PC-3 (cell line): ENCODE results near the gene KDM3B. TPM values are rescaled to one million over a fixed set of nuclear protein-coding genes. Genes with fewer than 3 reads are reported as not detected.

Experiments
- ATAC-seq: fragments of 200-7000 bp; cut with Tn5 transposase; 2 replicates; pipeline ENCODE4 v1.9.1; 2020; ENCODE audit warnings: mild to moderate bottlenecking, moderate library complexity
- Bru-seq: library from RNA; stranded (reverse); fragments of 400-500 nt; gene quantifications from one replicate; lab custom pipeline; 2021; lab: Mats Ljungman, UMichigan
- BruChase-seq, 2 experiments: library from RNA; stranded (reverse); fragments of 400-500 nt; gene quantifications; one replicate each; lab custom pipeline; 2021; lab: Mats Ljungman, UMichigan
- BruUV-seq: library from RNA; stranded (reverse); fragments of 400-500 nt; replicated peaks from 2 replicates; lab custom pipeline; 2021; lab: Mats Ljungman, UMichigan
- CTCF ChIA-PET: fragments of 300-600 bp; sonication (Branson Sonifier 250); formaldehyde crosslinking; loops from one replicate; lab custom pipeline; 2022; ENCODE audit warnings: antibody characterized with exemption; lab: Charles Lee
- POLR2A ChIA-PET: fragments of 300-600 bp; sonication (Branson Sonifier 250); formaldehyde crosslinking; loops from one replicate; lab custom pipeline; 2022; ENCODE audit warnings: antibody characterized with exemption; ENCODE audit not compliant: unreplicated experiment; lab: Charles Lee
- DNase-seq: peaks from one replicate; pipeline ENCODE4 v3.0.0-alpha.2; 2015
- H2AFZ ChIP-seq: fragments of 300-600 bp; sonication (generic); 2 replicates; pipeline ENCODE4 v1.6.0; 2016; ENCODE audit warnings: antibody characterized with exemption, low read length
- H3F3A ChIP-seq: fragments of 300-600 bp; sonication (generic); one replicate; pipeline ENCODE4 v1.6.0; 2017; ENCODE audit warnings: antibody characterized with exemption, low read length, control low read depth, mild to moderate bottlenecking; ENCODE audit not compliant: unreplicated experiment
- H3K27ac ChIP-seq: fragments of 300-600 bp; sonication (generic); 2 replicates; pipeline ENCODE4 v1.5.1; 2016; ENCODE audit warnings: mild to moderate bottlenecking, low read length
- H3K27me3 ChIP-seq: fragments of 300-600 bp; sonication (generic); 2 replicates; pipeline ENCODE4 v1.6.1; 2016; ENCODE audit warnings: low read length, mixed read lengths
- H3K36me3 ChIP-seq: fragments of 300-600 bp; sonication (generic); 2 replicates; pipeline ENCODE4 v1.6.1; 2016; ENCODE audit warnings: low read depth, mixed run types, low read length, mixed read lengths
- H3K4me1 ChIP-seq: fragments of 300-600 bp; sonication (generic); 2 replicates; pipeline ENCODE4 v1.5.1; 2016; ENCODE audit warnings: low read length; ENCODE audit not compliant: insufficient read depth
- H3K4me2 ChIP-seq: fragments of 300-600 bp; sonication (generic); 2 replicates; pipeline ENCODE4 v1.6.0; 2016; ENCODE audit warnings: low read length
- H3K4me3 ChIP-seq: fragments of 300-600 bp; sonication (generic); 2 replicates; pipeline ENCODE4 v1.5.1; 2016; ENCODE audit warnings: mild to moderate bottlenecking, low read length, mixed read lengths
- H3K79me2 ChIP-seq: fragments of 300-600 bp; sonication (generic); 2 replicates; pipeline ENCODE4 v1.6.1; 2017; ENCODE audit warnings: low read length, mixed read lengths
- H3K9ac ChIP-seq: fragments of 300-600 bp; sonication (generic); 2 replicates; pipeline ENCODE4 v1.6.0; 2016; ENCODE audit warnings: mild to moderate bottlenecking, low read length
- H3K9me2 ChIP-seq: fragments of 300-600 bp; sonication (generic); replicated peaks from 2 replicates; pipeline ENCODE4 v1.6.1; 2016; ENCODE audit warnings: mixed run types, low read length, mixed read lengths
- H3K9me3 ChIP-seq: fragments of 300-600 bp; sonication (generic); 2 replicates; pipeline ENCODE4 v1.6.1; 2016; ENCODE audit warnings: low read length, mixed read lengths
- H4K20me1 ChIP-seq: fragments of 300-600 bp; sonication (generic); 2 replicates; pipeline ENCODE4 v1.6.1; 2016; ENCODE audit warnings: low read length, mixed read lengths
- CTCF ChIP-seq: fragments of 300-600 bp; sonication (generic); conservative IDR thresholded peaks from 2 replicates; pipeline ENCODE4 v1.5.1; 2017; ENCODE audit warnings: antibody characterized with exemption, low read depth, mild to moderate bottlenecking, low read length
- EZH2 ChIP-seq: fragments of 300-600 bp; sonication (generic); IDR thresholded peaks from one replicate; pipeline ENCODE4 v1.6.1; 2017; ENCODE audit warnings: antibody characterized with exemption, mild to moderate bottlenecking, low read length; ENCODE audit not compliant: unreplicated experiment
- EZH2phosphoT487 ChIP-seq: fragments of 300-600 bp; sonication (generic); IDR thresholded peaks from 2 replicates; pipeline ENCODE4 v1.6.1; 2018; ENCODE audit warnings: mild to moderate bottlenecking, antibody characterized with exemption, low read length, borderline replicate concordance
- intact Hi-C: fragments of 100-400 bp; cut with micrococcal nuclease; formaldehyde crosslinking; loops from 2 replicates; pipeline ENCODE4 v1.9.0; 2023
- long read RNA-seq: library from polyadenylated mRNA; unstranded; transcript quantifications from one replicate; pipeline ENCODE4 v2.0.0, GENCODE V29; 2021; ENCODE audit not compliant: unreplicated experiment
- total RNA-seq: library from RNA; depleted of rRNA; stranded (reverse); fragments of >200 nt; gene quantifications from 2 replicates; pipeline ENCODE4 v1.2.3, GENCODE V29; 2014; rRNA removed

Gene KDM3B
- total RNA-seq (21.7 and 25.6 TPM in 2 replicates), Bru-seq, nascent RNA (percentile 72 among the genes with signal in this experiment), BruChase-seq, experiment 1, labeled RNA remaining after a 6-hour chase (percentile 74 among the genes with signal in this experiment), BruChase-seq, experiment 2, labeled RNA remaining after a 2-hour chase (percentile 75 among the genes with signal in this experiment)
- long read RNA-seq, full-length matches to known transcripts: 3 of 60 reads
- long read RNA-seq, partial matches to known transcripts: 54 of 60 reads
- long read RNA-seq, other reads (novel, unspliced or antisense): 3 of 60 reads

- CTCF ChIA-PET: interaction anchor here (0.5 to 2.2 kb wide), 6 partner anchors 13 to 1286 kb away, joined by 3 to 10 read pairs (median 8); partner anchors contain the start of genes CDC25C and FAM53C
- Histone ChIP-seq H3K9me2 (no peaks in the 10 kb centered on the region), H2AFZ (peak within 1 kb of the TSS; percentile 64), H3K9me3 (no peaks in the 10 kb centered on the region; the same call in 1 of the 2 replicates), H3K4me3 (peak within 1 kb of the TSS; percentile 93), H3K4me2 (peak within 1 kb of the TSS; percentile 84), H3K4me1 (peaks cover 9% of the 10 kb centered on the region), H4K20me1 (peaks cover 9% of the 10 kb centered on the region; the same call in 1 of the 2 replicates), H3K79me2 (peaks cover 43% of the 10 kb centered on the region), H3F3A (no peaks in the 10 kb centered on the region), H3K36me3 (peaks cover 15% of the 10 kb centered on the region), H3K27ac (peak within 1 kb of the TSS; percentile 49), H3K27me3 (no peaks in the 10 kb centered on the region), H3K9ac (peak within 1 kb of the TSS; percentile 87)
- TF ChIP-seq EZH2: no peak
- TF ChIP-seq EZH2phosphoT487: no peak
- TF ChIP-seq CTCF: peak; percentile 91
- peak; percentile 66 for ATAC-seq
- intact Hi-C loops: no loop called here
- peak; percentile 87 for DNase-seq
- BruUV-seq: TSS peak; percentile 15
- POLR2A ChIA-PET: no interaction called here
These were observed at the start of gene KDM3B for GRCh38 chr5:138352071-138352721. TSS of gene KDM3B (plus strand) at chr5:138352685. CDS start at chr5:138352796, 111 bp downstream.

- no peaks in the 10 kb centered on the region for H3K79me2 ChIP-seq
- no peaks in the 10 kb centered on the region for H3K36me3 ChIP-seq
- H4K20me1 ChIP-seq: no peaks in the 10 kb centered on the region
- no peaks in the 10 kb centered on the region for H3K4me1 ChIP-seq
- no peak overlapping the region for H2AFZ ChIP-seq
- peak; percentile 37; the same call in 1 of the 2 replicates for ATAC-seq
- H3K9ac ChIP-seq: no peak overlapping the region
- H3K27ac ChIP-seq: no peak overlapping the region
- DNase-seq: peak; percentile 6
- no peaks in the 10 kb centered on the region for H3K9me3 ChIP-seq
- no peak for TF ChIP-seq CTCF
- no peaks in the 10 kb centered on the region for H3K27me3 ChIP-seq
- no peaks in the 10 kb centered on the region for H3K9me2 ChIP-seq
- H3K4me3 ChIP-seq: no peak overlapping the region
- H3K4me2 ChIP-seq: no peak overlapping the region
- intact Hi-C loops: no loop called here
- ChIA-PET POLR2A (no interaction called here), CTCF (interaction anchor here (0.7 kb wide), 1 partner anchor 118 kb away, joined by 6 read pairs; no protein-coding TSS in a partner anchor)
- H3F3A ChIP-seq: no peaks in the 10 kb centered on the region
- no TSS peak for BruUV-seq
These were observed 49.1 kb upstream of the KDM3B start for GRCh38 chr5:138303372-138303771.
